Gastroesophageal sphincter (tissue), 4 donors: ENCODE data around the gene MORC4. TPM values are rescaled to one million over a fixed set of nuclear protein-coding genes. Genes with fewer than 3 reads are reported as not detected.

Source experiments
- ATAC-seq: fragments of 150-250 bp; one replicate; pipeline ENCODE4 v1.9.1; 2016; ENCODE audit warnings: mild to moderate bottlenecking, moderate library complexity
- H3K27ac ChIP-seq, 4 donors: fragments of 200-600 bp; sonication (generic) in 3 of 4; 1 replicate in 3 of 4; 2 replicates in 1 of 4; pipeline ENCODE4 v1.5.1; 2016 to 2019
- H3K27me3 ChIP-seq: fragments of 200-600 bp; sonication (generic); one replicate; pipeline ENCODE4 v1.5.1; 2019
- H3K36me3 ChIP-seq, 2 donors: fragments of 200-600 bp; sonication (generic); one replicate each; pipeline ENCODE4 v1.5.1; 2019; ENCODE audit warnings: control low read depth in 1 of 2
- H3K4me1 ChIP-seq, 3 donors: fragments of 200-600 bp; sonication (generic); 1 replicate in 2 of 3; 2 replicates in 1 of 3; pipeline ENCODE4 v1.5.1; 2016 to 2019; ENCODE audit warnings: control low read depth in 2 of 3
- H3K4me3 ChIP-seq, 2 donors: fragments of 200-600 bp; sonication (generic); one replicate each; pipeline ENCODE4 v1.5.1; 2019; ENCODE audit warnings: mild to moderate bottlenecking in 1 of 2, moderate library complexity in 1 of 2
- H3K9me3 ChIP-seq, 3 donors: fragments of 200-600 bp; sonication (generic); one replicate each; pipeline ENCODE4 v1.5.1; 2017 to 2019; ENCODE audit warnings: control low read depth in 2 of 3
- CTCF ChIP-seq, 4 experiments: fragments of 200-600 bp in 2 of 4; fragments of 450-650 bp in 2 of 4; sonication (generic) in 1 of 4; IDR thresholded peaks; one replicate each; pipeline ENCODE4 v1.5.1; 2017 to 2019; ENCODE audit warnings: antibody characterized with exemption in 4 of 4, mild to moderate bottlenecking in 2 of 4, moderate library complexity in 2 of 4
- EP300 ChIP-seq: sonication (generic); formaldehyde crosslinking; IDR thresholded peaks from one replicate; pipeline ENCODE4 v1.6.1; 2017; ENCODE audit warnings: antibody characterized with exemption, mild to moderate bottlenecking
- POLR2A ChIP-seq, 2 donors: fragments of 450-650 bp; IDR thresholded peaks; one replicate each; pipeline ENCODE4 v1.6.1; 2017; ENCODE audit warnings: antibody characterized with exemption in 2 of 2, mild to moderate bottlenecking in 2 of 2, moderate library complexity in 1 of 2
- POLR2AphosphoS5 ChIP-seq: sonication (generic); formaldehyde crosslinking; IDR thresholded peaks from one replicate; pipeline ENCODE4 v1.6.1; 2017; ENCODE audit warnings: antibody characterized with exemption
- WGBS, 2 donors: methylation state at CpG; one replicate each; pipeline ENCODE4 v1.1.5; 2018; ENCODE audit warnings: low coverage in 1 of 2; 5-methylcytosine and 5-hydroxymethylcytosine counted together
- total RNA-seq, 4 donors: library from RNA; depleted of rRNA; stranded (reverse); fragments of >200 nt; gene quantifications; one replicate each; pipeline ENCODE4 v1.1.0, GENCODE V29; 2016

The MORC4 gene
- total RNA-seq, 4 donors from 2014 or later, result 10.7 to 19.5 (median 15.4) TPM

- Histone ChIP-seq H3K4me3 (no peak overlapping the region), H3K4me1 (no peaks in the 10 kb centered on the region), H3K27ac (no peak overlapping the region), H3K36me3 (peaks cover 0 to 2% of the 10 kb centered on the region in 2 donors), H3K27me3 (no peaks in the 10 kb centered on the region), H3K9me3 (no peaks in the 10 kb centered on the region)
- no peak for ATAC-seq
- TF ChIP-seq CTCF (IDR thresholded peaks at IDR 0.05) (no peak), EP300 (no peak), POLR2AphosphoS5 (no peak), POLR2A (IDR thresholded peaks at IDR 0.05) (no peak)
- 40% methylated on average over 1 of the region's 4 CpGs; no CpG with 5 or more reads in 1 of the 2 donors for WGBS, 2 donors
These were observed 67.5 kb downstream of the MORC4 start for GRCh38 chrX:106932492-106932923.

GRCh38 chrX:106931831-106932491 is 68.1 kb downstream of the MORC4 start:
- H3K27ac ChIP-seq, result no peak overlapping the region
- H3K36me3 ChIP-seq, result peaks cover 0 to 2% of the 10 kb centered on the region in 2 donors
- H3K27me3 ChIP-seq, result no peaks in the 10 kb centered on the region
- H3K4me3 ChIP-seq, result no peak overlapping the region
- no peak for ATAC-seq
- no peaks in the 10 kb centered on the region for H3K9me3 ChIP-seq
- TF ChIP-seq EP300 (no peak), CTCF (IDR thresholded peaks at IDR 0.05) (no peak), POLR2A (IDR thresholded peaks at IDR 0.05) (no peak), POLR2AphosphoS5 (no peak)
- no peaks in the 10 kb centered on the region for H3K4me1 ChIP-seq
- WGBS, 2 donors, result 79% methylated on average over 3 of the region's 3 CpGs; no CpG with 5 or more reads in 1 of the 2 donors

GRCh38 chrX:106928227-106928626 is 71.8 kb downstream of the MORC4 start:
- Histone ChIP-seq H3K27me3 (no peaks in the 10 kb centered on the region), H3K4me3 (no peak overlapping the region), H3K27ac (no peak overlapping the region), H3K4me1 (no peaks in the 10 kb centered on the region), H3K36me3 (no peaks in the 10 kb centered on the region), H3K9me3 (no peaks in the 10 kb centered on the region)
- TF ChIP-seq POLR2A (IDR thresholded peaks at IDR 0.05) (no peak), POLR2AphosphoS5 (no peak), CTCF (IDR thresholded peaks at IDR 0.05) (no peak), EP300 (no peak)
- ATAC-seq, result no peak
- WGBS, 2 donors, result 70% methylated on average over 2 of the region's 4 CpGs; no CpG with 5 or more reads in 1 of the 2 donors

GRCh38 chrX:106927700-106928099 is 72.3 kb downstream of the MORC4 start:
- no peaks in the 10 kb centered on the region for H3K4me1 ChIP-seq
- no peaks in the 10 kb centered on the region for H3K27me3 ChIP-seq
- WGBS, 2 donors, result 79 to 87% methylated on average over 4 to 5 of the region's 5 CpGs
- no peaks in the 10 kb centered on the region for H3K36me3 ChIP-seq
- no peaks in the 10 kb centered on the region for H3K9me3 ChIP-seq
- no peak overlapping the region for H3K27ac ChIP-seq
- TF ChIP-seq CTCF (IDR thresholded peaks at IDR 0.05) (no peak), EP300 (no peak), POLR2A (IDR thresholded peaks at IDR 0.05) (no peak)
- ATAC-seq, result no peak
- H3K4me3 ChIP-seq, result no peak overlapping the region

- ATAC-seq, result no peak
- no peak overlapping the region for H3K4me3 ChIP-seq
- no peaks in the 10 kb centered on the region for H3K9me3 ChIP-seq
- no peak overlapping the region for H3K27ac ChIP-seq
- H3K36me3 ChIP-seq, result no peaks in the 10 kb centered on the region
- TF ChIP-seq EP300, result no peak
- TF ChIP-seq CTCF (IDR thresholded peaks at IDR 0.05), result no peak
- WGBS, 2 donors, result 90% methylated on average over 2 of the region's 3 CpGs; no CpG with 5 or more reads in 1 of the 2 donors
- H3K27me3 ChIP-seq, result no peaks in the 10 kb centered on the region
- no peaks in the 10 kb centered on the region for H3K4me1 ChIP-seq
These were observed 73.0 kb downstream of the MORC4 start for GRCh38 chrX:106927023-106927422.
